HG03457 (cell line): ENCODE data around the gene NIF3L1.

Source experiments
- ATAC-seq: cut with Tn5 transposase; IDR thresholded peaks from one replicate; pipeline ENCODE4 v1.9.1; 2021; ENCODE audit warnings: moderate number of reproducible peaks; ENCODE audit not compliant: unreplicated experiment

The NIF3L1 gene, protein sequence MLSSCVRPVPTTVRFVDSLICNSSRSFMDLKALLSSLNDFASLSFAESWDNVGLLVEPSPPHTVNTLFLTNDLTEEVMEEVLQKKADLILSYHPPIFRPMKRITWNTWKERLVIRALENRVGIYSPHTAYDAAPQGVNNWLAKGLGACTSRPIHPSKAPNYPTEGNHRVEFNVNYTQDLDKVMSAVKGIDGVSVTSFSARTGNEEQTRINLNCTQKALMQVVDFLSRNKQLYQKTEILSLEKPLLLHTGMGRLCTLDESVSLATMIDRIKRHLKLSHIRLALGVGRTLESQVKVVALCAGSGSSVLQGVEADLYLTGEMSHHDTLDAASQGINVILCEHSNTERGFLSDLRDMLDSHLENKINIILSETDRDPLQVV

GRCh38 chr2:200888704-200889625 lies at the start of gene NIF3L1, which contains the start of gene PPIL3:
NIF3L1 (plus strand) TSS chr2:200889371; CDS start chr2:200891944, 2,573 bp downstream.
PPIL3 (minus strand) TSS chr2:200889077; CDS start chr2:200887615, 1,462 bp downstream.
- peak; percentile 92 for ATAC-seq

DNA sequence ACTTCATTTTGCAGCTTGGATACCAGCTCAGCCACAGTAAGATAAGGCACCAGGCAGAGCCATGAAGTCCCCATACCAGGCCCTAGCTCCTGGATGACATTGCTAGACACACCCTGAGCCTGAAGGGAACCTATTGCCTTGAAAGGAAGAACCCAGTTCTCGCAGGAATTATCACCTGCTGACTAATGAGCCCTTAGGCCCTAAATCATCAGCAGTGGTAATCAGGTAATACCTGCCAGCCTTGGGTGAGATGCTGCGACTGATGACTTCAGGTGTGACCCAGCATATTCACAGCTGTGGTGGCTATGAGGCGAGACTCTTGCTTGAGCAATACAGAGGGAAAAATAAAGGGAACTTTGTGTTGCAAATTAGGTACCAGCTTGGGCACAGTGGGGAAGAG lies 49.7 kb upstream of the NIF3L1 start:
- no peak for ATAC-seq

DNA sequence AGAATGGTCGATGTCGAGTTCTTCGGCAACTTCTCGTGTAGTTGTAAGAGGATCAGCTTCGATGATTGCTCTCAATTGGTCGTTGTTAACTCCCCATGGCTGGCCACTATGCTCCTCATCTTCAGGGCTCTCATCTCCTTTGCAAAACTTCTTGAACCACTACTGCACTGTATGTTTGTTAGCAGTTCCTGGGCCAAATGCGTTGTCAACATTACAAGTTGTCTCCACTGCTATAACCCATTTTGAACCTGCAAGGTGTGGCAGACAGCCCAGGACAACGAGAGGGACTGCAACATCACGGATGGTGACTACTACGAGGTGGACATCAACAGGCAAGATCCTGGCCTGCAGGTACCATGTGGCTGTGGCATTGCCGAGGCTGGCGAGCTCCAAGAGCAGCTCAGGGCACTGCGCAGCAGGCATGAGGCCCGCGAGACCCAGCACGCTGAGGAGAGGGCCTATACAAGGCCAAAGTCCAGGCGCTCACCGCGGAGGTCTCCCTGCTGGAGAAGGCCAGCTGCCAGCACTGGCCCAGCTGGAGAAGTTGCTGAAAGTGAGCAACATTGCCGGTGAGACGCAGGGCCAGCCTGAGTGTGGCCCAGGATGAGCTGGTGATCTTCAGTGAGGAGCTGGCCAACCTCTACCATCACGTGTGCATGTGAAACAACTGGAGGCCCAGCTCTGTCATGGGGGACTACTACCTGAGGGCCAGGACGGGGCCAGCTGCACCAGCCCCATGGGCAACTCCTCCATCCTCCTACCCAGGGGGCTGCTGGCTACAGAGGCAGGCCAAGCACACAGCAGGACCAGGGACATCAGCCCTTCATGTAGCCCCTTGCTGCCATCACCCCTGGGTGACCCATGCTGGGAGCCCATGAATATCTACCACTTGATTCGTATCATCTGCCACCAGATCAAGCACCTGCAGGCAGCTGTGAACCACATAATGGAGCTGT lies 44.9 kb upstream of the NIF3L1 start:
- ATAC-seq: no peak

GRCh38 chr2:200845194-200845593 lies 44.0 kb upstream of the NIF3L1 start:
- ATAC-seq: no peak

GRCh38 chr2:200845669-200846325 lies 43.4 kb upstream of the NIF3L1 start:
- ATAC-seq: no peak

- no peak for ATAC-seq
Observed at GRCh38 chr2:200847269-200847668, 41.9 kb upstream of the NIF3L1 start.

DNA sequence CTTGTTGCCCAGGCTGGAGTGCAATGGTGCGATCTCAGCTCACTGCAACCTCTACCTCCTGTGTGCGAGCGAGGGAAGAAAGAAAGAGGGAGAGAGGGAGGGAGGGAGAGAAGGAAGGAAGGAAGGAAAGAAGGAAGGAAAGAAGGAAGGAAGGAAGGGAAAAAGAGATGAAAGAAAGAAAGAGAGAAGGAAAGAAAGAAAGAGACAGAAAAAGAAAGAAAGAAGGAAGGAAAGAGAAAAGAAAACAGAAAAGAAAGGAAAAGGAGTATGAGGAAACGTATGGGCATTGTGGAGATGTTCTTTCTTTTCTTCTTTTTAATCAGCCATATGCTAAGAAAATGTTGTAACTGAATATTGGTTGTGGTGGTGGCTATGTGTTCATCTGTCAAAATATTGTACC lies 41.2 kb upstream of the NIF3L1 start:
- ATAC-seq: no peak

GRCh38 chr2:200850512-200851256 lies 38.5 kb upstream of the NIF3L1 start:
- no peak for ATAC-seq

GRCh38 chr2:200851398-200852248 lies 37.5 kb upstream of the NIF3L1 start:
- ATAC-seq: no peak

DNA sequence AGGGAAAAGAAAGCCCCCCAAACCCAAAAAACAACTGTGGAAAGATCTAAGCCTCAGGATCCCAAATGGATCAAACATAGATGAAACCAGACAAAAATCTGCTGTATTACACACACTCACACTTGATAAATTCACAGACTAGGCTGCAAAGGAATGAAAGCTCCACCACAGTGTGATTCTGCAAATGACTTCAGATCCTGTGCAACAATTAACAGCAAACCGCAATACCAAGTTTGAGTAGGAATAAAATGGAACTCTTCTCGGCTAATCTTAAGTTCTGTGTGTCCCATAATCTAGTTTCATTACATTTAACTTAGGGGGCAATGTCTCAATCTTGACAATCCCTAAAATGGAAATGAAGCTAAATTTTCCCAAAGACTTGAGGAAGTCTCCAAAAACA lies 36.6 kb upstream of the NIF3L1 start:
- ATAC-seq: no peak

DNA sequence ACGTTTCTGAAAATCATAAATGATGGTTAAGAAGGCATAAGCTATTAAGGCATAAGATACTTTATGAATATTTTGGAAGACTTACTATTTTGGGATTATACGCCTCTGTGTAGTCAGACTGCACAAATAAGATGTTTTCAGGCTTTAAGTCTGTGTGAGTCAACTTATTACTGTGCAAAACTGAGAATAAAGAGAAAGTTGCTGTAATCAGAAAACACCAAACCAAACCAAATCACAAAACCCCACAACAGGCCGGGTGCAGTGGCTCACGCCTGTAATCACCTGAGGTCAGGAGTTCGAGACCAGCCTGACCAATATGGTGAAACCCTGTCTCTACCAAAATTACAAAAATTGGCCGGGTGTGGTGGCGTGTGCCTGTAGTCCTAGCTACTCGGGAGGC lies 32.4 kb upstream of the NIF3L1 start:
- ATAC-seq: no peak

DNA sequence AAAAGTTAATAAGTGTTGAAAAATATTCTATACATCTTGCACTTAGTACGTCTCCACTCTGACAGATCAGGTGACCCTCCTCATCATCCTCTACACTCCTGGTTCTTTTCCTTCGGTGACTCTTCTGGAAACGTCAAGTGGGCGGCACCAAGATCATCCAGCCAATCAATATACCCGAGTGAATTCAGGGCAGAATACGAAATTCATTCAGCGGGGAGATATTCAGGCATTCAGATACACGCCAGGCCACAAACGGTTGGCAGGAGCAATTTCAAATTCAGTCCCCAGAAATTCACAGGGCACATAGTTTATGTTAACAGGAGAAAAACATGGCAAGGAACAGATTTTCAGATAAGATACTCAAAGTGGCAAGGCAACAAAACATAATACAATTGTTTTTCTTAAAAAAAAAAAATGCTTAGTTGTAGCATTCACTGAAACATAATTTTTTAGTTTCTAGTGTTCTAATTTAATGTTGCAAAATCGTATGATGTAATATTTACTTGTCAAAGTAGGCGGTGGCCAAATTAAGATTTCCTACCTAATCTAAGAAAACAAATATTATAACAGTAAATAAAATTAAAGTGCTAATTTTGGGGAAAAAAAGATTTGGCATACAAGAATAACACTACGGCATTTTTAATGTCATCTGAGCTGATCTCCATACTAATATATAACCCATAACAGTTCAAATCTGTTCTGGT lies 28.9 kb upstream of the NIF3L1 start:
- no peak for ATAC-seq

GRCh38 chr2:200861617-200862155 lies 27.5 kb upstream of the NIF3L1 start:
- no peak for ATAC-seq

- no peak for ATAC-seq
Observed at GRCh38 chr2:200862532-200863000, 26.6 kb upstream of the NIF3L1 start.

DNA sequence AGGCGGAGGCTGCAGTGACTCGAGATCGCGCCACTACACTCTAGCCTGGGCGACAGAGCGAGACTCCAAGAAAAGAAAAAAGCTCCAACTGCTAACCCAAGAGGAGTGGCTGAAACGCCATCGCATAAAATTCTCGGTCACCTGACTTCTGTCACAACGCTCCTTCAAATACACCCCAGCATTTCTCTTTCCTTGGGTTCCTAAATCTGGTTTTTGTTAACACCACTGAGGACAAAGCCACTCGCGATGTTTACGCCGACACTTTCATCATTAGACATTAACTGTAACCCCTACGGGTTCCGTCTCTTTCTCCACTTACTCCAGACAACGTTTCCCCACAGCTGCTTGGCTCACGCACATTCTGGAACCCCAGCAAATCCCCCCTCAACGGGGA lies 25.4 kb upstream of the NIF3L1 start:
- no peak for ATAC-seq

DNA sequence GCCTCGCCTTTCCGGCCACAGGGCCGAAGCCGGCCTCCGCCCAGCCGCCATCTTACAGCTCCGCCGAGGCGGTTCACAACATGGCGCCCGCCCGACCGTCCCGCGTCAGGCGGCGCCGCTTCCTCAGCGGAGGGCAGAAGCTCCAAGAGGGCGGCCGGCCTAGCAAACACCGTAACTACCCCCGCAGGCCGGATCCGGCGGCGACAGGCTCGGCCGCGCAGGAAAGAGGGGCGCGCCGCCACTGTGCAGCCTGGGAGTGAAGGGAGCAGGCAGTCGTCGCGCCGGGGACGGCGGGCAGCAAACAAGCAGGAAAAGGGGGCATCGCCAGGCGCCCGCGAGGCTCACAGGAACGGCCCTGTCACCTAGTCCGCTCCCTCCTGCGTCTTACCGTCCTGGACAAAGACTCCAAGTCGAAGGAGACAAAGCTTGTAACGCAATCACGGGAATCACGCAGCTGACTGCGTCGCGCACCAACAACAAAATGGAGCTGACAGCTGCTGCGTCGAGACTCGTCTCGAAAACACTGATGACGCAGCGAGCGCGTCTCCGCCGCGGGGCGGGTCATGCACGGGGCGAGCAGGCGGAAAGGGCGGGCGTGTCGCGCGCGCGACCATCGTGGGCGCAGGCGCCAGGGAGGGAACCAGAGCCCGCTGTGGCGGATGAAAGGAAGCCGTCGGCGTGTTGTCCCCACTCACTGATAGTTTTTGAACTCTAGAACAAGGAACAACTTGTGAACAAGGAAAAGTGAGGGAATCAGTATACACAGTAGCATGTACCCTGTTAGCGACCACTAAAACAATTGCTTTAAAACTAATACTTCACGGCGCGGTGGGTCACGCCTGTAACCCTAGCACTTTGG lies 24.8 kb upstream of the NIF3L1 start, which contains the start of gene CLK1:
Gene CLK1, minus strand, starts transcription at position 483 of the 859 bp plus-strand sequence. CDS start 2,796 bp downstream, outside the sequence.
- peak; percentile 79 for ATAC-seq
